GM19455 (cell line): ENCODE measurements around the gene MYLIP.
"Not testable (repeated sequence)": the region's sequence is repeated elsewhere in the genome, so short reads cannot be mapped to it uniquely, and the experiment has no call there.

Experiments
- ATAC-seq: cut with Tn5 transposase; IDR thresholded peaks from one replicate; pipeline ENCODE4 v1.9.1; 2021; ENCODE audit not compliant: unreplicated experiment

The MYLIP gene

DNA sequence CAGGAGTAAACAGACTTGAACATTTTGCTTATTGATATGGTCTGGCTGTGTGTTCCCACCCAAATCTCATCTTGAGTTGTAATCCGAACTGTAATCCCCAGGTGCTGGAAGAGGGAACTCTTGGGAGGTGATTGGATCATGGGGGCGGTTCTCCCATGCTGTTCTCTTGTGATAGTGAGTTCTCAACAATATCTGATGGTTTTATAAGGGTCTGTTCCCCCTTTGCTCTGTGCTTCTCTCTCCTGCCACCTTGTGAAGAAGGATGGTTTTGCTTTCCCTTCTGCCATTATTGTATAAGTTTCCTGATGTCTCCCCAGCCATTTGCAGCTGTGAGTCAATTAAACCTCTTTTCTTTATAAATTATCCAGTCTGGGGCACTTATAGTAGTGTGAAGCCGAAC, 40.0 kb downstream of the MYLIP start:
- ATAC-seq = no peak

DNA sequence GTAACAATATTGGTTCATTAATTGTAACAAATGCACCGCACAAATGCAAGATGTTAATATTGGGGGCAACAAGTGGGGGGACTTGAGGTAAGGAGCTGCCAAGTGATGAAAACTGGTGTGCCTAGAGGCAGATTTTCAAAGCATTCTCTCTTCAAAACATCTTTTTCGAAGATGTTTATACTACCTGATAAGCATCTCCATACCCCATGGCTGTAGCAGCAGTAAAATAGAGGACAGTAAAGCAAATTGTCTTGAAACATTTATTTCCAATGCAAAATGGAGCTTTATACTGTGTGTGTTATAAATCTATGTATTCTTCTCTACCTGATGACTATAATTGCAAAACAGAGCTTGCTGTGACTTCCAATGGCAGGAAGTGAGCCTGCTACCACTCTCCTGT, 42.5 kb downstream of the MYLIP start:
- no peak for ATAC-seq

DNA sequence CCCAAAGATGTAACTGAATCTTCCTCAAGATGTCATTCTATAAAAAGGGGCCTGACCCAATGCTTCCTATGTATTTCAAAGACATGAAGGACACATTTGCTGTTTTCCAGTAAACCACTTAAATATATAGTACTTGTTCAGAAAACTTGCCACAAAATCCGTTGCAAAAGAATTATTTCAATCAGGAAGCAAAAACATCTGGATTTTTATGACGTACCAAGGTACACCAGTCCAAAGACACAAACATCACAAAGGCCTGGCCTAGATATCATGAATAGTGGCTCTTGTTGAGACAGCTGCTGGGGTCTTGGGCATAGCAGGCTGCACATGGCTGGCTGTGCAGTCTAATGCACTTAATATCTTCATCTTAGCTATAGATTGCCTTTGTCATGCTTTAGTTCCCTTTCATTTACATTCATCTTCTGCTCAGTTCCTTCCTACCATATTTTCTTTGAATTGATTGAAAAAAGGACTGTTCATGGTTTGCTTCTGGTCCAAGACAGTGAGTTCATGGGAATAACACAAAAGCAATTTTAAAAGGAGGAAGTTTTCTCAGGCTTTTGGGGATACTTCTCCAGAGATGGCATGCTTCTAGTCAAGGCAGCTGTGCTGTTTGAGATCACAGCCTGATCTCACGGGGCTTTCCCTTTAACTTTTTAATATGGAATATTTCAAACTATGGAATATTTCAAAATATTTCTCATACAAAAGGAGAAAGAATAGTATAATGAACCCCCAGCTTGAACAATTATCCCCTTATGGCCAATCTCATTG, 44.5 kb downstream of the MYLIP start:
- ATAC-seq = no peak

DNA sequence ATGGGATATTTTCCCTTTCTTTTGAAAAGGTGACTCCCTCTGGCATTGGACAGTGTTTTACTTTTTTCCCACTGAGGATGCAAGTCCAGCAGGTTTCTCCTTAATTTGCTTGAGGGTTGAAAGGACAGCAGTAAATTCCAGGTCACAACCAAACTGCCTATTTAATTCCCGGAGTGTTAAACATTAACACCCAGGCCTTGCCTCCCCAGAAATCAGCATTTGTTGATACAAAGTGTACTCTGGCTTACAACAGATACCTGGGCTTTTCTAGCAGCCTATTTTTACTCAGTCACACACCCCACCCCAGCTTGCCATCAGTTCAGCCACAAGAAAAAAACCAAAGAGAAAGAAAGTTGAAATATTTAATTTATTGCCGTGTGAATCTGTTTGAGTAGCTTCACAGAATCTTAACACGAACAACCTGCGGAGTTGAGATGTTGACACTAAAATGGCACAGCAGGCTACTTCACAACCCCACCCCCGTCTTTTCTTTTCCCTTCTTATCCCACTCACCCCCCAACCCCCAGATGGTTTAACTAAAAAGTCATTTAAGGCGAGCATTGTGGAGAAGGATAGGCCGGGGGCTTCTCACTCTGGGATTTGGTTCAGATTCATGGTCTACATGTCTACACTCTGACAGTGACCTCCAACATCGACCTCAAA, 45.7 kb downstream of the MYLIP start:
- no peak for ATAC-seq

DNA sequence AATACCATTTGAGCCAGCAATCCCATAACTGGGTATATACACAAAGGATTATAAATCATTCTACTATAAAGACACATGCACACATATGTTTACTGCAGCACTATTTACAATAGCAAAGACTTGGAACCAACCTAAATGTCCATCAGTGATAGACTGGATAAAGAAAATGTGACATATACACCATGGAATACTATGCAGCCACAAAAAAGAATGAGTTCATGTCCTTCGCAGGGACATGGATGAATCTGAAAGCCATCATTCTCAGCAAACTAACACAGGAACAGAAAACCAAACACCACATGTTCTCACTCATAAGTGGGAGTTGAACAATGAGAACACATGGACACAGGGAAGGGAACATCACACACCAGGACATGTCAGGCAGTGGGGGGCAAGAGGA, 47.7 kb downstream of the MYLIP start:
- ATAC-seq = not testable (repeated sequence)

DNA sequence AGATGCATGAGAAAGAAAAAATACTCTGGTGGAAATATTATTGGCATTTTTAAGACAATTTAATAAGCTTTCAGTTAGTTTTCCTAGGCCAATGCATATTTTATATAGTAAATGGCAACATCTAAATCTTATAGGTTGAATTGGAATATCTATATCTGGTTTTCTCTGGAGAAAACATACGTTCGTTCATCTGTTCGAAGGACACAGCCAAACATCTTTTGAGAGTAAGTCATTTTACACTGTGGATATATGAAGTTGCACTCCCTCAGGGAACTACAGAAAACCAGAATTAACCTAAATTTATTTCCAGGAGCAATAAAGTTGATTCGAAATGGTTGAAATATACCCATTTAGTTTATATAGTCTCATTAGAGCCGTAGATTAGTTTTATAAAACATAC, 49.0 kb downstream of the MYLIP start:
- no peak for ATAC-seq

DNA sequence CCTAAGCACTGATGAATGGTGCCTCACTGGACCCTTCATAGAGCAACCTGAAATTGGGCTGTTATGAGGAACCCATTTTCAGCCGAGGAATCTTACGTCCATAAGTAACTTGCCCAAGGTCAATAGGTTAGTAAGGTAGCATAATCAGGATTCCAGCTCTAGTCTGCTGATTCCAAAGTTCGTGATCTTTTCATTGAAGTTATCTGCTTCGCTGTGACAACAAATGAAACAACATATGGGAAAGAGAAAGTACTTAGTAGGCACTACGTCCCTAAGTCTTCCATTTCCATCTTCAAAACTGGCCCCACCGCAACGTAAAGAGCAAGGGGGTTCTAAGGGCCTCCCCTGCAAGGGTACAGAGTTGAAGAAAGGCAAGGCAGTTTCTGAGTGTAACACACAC, 49.5 kb downstream of the MYLIP start:
- no peak for ATAC-seq

DNA sequence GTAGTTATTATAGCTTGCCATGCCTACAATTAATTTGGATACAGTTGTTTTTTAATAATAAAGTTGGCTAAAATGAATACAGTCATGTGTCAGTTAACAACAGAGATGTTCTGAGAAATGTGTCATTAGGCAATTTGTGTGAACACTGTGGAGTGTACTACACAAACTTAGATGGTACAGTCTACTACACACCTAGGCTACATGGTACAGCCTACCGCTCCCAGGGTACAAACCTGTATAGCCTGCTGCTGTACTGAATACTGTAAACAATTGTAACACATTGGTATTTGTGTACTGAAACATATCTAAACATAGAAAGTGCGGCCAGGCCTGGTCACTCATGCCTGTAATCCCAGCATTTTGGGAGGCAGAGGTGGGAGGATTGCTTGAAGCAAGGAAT, 50.2 kb downstream of the MYLIP start:
- ATAC-seq = no peak

DNA sequence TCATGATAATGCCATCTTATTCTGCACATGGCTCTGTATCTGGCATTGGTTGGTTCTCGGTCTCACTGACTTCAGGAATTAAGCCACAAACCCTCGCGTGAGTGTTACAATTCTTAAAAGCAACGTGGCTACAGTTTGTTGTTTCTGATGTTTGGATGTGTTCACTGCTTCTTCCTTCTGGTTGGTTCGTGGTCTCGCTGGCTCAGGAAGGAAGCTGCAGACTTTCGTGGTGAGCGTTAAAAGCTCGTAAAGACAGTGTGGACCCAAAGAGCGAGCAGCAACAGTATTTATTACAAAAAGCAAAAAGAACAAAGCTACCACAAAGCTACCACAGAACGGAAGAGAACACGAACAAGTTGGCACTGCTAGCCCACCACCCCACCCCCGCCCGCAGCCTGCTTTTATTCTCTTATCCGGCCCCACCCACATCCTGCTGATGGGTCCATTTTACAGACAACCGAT, 51.1 kb downstream of the MYLIP start:
- ATAC-seq = no peak

DNA sequence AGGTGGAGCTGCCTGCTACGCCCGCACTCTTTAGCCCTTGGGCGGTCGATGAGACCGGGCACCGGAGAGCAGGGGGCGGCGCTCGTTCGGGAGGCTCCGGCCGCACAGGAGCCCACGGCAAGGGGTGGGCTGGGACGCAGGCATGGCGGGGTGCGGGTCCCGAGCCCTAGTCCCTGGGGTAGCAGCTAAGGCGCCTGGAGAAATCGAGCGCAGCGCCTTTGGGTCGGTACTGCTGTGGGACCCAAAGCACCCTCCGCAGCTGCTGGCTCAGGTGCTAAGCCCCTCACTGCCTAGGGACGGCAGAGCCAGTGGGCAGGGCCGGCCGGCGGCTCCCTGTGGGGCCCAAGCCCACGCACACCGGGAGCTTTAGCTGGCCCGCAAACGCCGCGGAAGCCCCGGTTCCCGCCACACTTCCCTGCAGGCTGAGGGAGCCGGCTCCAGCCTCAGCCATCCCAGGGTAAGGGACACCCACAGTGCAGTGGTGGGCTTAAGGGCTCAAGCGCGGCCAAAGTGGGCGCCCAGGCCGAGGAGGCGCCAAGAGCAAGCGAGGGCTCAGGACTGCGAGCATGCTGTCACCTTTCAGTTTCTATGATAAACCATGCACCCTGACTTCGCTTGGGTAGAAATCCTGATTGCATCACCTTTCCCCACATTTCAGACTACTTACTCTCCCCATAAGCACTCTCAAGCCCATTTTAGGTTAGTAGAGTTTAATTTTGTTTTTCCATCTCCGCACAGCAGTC, 52.0 kb downstream of the MYLIP start:
- no peak for ATAC-seq

DNA sequence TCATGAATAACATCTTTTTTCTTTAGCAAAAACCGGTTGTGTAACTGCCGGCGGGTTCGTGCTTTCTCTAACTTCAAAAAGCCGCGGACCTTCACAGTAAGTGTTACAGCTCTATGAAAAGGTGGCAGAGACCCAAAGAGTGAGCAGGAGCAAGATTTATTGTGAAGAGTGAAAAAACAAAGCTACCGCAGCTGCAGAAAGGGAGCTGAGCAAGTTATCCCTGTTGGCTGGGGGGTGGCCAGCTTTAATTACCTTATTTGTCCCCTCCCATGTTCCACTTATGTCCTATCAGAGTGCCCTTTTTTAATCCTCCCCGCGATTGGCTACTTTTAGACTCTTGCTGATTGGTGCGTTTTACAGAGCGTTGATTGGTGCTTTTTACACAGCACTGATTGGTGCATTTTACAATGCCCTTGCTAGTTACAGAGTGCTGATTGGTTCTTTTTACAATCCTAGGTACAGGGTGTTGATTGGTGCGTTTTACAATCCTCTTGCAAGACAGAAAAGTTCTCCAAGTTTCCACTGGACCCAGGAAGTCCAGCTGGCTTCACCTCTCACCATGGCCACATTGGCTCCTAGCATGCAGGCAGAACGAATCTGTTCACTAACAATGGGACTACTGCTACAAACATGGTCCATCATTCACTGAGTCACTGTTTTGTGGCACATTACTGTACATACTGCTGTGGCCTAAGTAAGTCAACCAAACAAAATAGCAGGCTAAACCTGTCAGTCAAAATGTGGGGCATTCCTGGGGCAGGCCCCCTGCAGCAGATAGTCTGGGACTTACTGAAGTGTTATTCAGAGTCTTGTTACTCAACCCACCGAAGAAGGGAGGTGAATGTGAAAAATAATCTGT, 52.8 kb downstream of the MYLIP start:
- ATAC-seq = no peak

DNA sequence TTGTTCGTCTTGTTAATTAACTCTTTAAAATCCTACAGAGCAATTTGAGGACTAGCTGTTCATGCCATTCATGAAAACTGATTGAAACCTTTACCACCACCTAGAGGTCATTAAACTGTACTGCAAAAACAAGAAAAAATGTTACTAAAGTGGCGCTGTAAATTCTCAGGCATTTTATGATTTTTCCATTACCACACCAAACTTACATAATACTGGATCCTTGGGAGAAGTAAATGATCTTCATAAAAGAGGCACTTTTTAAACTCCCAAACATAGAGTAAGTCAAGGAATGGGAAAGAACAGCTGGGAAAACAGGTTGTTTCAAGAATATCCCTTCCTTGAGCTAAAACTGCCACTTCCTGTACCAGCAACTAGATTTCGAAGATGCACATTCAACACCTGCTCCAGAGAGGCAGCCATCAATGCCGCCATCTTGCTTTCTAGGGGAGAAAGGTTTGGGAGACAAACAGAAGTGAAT, 54.3 kb downstream of the MYLIP start:
- ATAC-seq = no peak

DNA sequence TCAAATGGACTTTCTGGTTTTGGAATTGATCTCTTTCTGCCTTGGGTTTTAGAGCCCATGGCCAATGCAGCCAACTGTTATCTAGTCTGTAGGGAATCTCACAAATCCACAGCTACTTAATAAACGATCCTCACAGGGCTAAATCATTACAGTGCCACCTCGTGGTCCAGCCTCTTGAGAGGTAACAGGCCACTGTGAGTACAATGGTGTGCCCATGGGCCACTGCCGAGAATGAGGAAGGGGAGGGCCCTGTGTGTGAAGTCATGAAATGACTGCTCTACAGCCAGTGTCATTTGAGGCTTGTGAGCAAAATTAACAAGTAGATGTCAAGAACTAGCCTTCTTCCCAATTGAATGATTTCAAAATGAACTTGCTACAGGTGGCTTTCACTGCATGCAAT, 55.2 kb downstream of the MYLIP start:
- ATAC-seq = no peak

DNA sequence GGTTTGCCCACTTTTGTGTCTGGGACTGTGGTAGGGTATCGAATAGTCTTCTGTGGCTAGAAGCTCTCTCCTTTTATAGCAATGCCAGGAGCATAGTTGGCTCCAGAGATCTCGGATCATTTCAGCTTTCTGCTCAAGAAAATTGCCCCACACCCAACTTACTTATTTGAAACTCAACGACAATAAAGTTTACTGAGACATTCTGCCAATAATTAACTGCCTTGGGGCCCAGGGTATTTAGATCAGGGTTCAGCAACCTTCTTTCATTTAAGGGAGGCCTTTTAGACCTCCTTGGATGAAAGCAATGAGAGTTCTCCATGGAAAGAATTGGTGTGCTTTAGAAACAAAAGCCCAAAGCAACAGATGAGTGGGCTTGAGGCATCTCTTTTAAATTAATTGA, 55.7 kb downstream of the MYLIP start:
- ATAC-seq = no peak

DNA sequence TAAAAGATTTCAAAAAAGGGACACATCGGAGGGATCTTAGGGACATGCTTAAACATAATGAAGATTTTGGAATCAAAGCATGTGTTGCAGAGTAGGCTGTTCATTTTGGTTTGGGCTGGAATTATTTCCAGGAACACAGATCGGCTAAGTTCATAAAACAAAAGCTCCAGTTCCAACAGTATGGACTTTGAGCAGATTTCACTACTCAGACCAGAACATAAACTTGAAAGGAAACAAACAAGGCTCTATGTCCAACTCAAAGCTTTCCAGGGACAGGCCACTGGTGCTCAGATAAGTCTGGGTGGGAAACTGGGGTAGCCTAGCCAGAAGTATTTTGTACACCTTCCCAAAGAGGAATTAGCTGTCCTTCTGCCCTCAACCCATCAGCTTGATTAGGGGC, 58.3 kb downstream of the MYLIP start:
- no peak for ATAC-seq

DNA sequence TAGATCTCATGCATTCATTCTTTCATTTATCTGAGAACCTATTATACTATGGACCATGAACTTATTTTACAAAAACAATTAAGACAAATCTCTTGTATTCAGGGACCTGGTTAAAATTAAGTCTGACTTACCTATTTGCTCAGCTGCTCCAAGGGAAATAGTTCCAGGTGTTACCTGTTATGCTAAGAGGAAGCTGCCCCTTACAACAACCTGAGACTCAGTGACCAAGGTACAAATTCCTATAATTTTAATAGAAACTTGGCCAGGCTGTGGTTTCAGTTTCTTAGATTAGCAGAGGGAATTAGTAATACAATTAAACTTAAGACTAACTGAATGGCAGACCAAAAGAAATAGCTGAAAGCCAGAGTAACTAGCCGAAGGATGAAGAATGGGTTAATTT, 61.3 kb downstream of the MYLIP start:
- ATAC-seq = no peak

DNA sequence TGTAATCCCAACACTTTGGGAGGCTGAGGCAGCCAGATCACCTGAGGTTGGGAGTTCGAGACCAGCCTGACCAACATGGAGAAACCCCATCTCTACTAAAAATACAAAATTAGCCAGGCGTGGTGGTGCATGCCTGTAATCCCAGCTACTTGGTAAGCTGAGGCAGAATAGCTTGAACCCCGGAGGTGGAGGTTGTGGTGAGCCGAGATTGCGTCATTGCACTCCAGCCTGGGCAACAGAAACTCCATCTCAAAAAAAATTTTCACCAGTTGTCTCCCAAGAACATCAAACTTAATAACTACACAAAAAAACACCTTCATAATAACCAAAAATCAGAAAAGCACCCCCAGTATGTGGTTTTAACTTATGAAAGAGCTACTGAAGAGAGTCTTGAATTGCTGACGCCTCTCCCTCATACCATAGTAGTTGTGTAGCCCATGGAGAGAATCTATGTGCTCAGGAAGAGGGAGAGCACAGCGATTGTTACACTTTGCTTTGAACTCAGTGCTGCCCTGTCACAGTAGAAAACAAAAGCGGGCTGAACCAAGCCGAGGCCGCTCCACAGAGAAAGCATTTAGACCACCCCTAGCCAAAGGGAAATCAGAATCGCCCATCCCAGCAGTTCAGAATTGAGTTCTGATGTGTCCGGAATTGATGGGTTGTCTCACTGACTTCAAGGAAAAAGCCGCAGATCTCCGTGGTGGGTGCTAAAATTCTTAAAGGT, 67.5 kb downstream of the MYLIP start:
- no peak for ATAC-seq

DNA sequence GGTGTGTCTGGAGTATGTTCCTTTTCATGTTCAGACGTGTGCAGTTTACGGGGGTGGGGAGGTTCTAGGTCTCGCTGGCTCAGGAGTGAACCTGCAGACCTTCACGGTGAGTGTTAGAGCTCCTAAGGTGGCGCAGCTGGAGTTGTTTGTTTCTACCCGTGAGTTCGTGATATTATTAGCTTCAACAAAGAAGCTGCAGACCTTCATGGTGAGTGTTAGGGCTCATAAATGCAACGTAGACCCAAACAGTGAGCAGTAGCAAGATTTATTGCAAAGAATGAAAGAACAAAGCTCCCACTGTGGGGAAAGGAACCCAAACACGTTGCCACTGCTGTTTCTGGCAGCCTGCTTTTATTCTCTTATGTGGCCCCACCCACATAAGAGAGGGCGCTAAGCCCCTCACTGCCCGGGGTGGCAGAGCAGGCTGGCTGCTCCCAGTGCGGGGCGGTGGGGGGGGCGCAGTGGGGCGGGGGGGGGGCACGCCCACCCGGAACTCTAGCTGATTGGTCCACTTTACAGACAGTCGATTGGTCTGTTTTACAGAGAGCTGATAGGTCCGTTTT, 68.2 kb downstream of the MYLIP start:
- ATAC-seq = no peak
